GM13976 (cell line): ENCODE data around the gene SHISAL1.
"Not testable (repeated sequence)": the region's sequence is repeated elsewhere in the genome, so short reads cannot be mapped to it uniquely, and the experiment has no call there.

Source experiments
- DNase-seq: peaks from one replicate; pipeline ENCODE4 v3.0.0; 2012; ENCODE audit warnings: low spot score
- CTCF ChIP-seq: IDR thresholded peaks from 2 replicates; pipeline ENCODE4 v1.5.1; 2012; ENCODE audit warnings: borderline replicate concordance, mild to moderate bottlenecking; ENCODE audit not compliant: insufficient read depth; ENCODE audit errors: extremely low read depth, missing control alignments, control extremely low read depth
- in situ Hi-C: fragments of 300-500 bp; cut with MboI; formaldehyde crosslinking; loops from one replicate; pipeline ENCODE4 v1.12.0; 2022; ENCODE audit warnings: low sequenced_read_pairs, mixed read lengths, inconsistent platforms; ENCODE audit not compliant: unreplicated experiment

SHISAL1 gene

GRCh38 chr22:44305455-44305854, 7.3 kb downstream of the SHISAL1 start:
- no peak for DNase-seq
- TF ChIP-seq CTCF: no peak
- in situ Hi-C loops: no loop called here

DNA sequence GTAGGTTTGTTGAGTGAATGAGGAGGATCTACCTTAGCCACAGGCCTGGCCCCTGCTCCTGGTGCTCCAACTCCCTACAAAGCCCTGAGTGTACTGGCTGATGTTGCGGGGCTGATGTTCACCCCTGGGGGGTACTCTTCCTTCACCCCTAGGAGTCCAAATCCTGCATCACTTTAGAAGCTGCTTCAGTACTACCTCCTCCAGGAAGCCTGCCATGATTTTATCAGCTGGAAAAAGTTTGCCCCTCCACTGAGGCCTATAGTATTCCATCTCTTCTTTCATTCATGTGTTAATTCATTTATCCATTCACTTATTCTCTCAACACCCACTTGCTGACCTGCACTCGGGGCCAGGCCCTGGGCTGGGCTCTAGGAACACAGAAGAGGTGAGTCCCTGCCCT, 7.8 kb downstream of the SHISAL1 start:
- no peak for TF ChIP-seq CTCF
- in situ Hi-C loops: no loop called here
- no peak for DNase-seq

DNA sequence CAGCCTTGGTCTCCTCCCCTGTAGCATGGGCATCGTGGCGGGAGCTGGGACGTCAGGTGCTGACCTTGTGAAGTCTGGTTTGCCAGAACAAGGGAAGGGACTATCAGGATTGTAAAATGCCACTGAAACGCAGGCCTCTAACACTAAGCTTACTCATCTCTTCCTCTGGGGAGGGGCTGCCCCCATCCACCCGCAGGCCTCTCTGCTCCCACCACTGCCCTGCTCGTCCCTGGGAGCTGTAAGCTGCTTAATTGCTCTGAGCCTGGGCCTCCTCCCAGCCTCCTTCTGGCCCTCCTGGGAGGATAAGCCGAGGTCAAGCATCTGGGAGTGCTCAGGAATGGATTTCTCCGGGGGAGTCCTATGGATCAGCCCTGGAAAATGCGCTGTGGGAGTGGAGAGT, 8.4 kb downstream of the SHISAL1 start:
- no peak for TF ChIP-seq CTCF
- no peak for DNase-seq
- in situ Hi-C loops: no loop called here

DNA sequence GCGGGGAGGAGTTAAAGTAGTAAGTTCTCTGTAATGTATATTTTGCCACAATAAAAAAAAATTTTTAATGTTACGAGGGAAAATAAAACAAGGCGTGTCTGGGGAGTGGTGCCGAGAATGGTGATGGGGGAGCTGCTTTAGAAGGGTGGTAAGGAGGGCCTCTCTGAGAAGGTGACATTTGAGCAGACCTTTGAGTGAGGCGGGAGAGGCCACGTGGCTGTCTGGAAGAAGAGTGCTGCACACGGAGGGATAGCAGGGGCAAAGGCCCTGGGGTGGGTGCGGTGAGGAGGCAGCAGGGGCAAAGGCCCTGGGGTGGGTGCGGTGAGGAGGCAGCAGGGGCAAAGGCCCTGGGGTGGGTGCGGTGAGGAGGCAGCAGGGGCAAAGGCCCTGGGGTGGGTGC, 10.4 kb downstream of the SHISAL1 start:
- DNase-seq, in situ Hi-C loops: not testable (repeated sequence)

DNA sequence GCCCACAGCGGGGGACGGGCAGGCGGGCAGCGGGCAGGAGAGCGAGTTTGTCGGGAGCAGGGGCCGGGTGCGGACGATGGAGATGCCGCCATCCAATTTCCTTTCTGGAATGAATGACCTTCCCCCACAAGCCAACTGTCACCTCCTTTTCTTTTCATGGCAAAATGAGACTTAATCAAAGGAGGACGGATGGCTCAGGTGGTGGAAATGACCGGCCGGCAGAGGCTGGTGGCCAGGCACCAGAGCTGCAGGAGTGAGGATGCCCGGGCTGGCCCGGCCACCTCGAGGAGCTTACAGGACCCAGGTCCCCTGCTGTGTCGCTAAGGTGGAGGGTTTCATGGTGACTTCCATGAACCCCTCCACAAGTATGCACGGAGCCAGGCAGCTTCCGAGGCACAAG, 11.7 kb downstream of the SHISAL1 start:
- in situ Hi-C loops: no loop called here

GRCh38 chr22:44299124-44299523, 13.6 kb downstream of the SHISAL1 start:
- in situ Hi-C loops: no loop called here
- no peak for TF ChIP-seq CTCF

More for the DNA sequence above, 11.7 kb downstream of the SHISAL1 start:
- DNase-seq: no peak
- no peak for TF ChIP-seq CTCF

GRCh38 chr22:44298406-44299091, 14.2 kb downstream of the SHISAL1 start:
- in situ Hi-C loops: no loop called here
- DNase-seq: no peak
- no peak for TF ChIP-seq CTCF

More at GRCh38 chr22:44299124-44299523, 13.6 kb downstream of the SHISAL1 start:
- no peak for DNase-seq
